H1 (cell line): Measurements from ENCODE around the gene PPP1R12A.

Experiments used
- CEBPB ChIP-seq: IDR thresholded peaks from 2 replicates; pipeline ENCODE4 v1.6.1; 2012; ENCODE audit warnings: low read depth, low read length
- CHD2 ChIP-seq: IDR thresholded peaks from 2 replicates; pipeline ENCODE4 v1.6.1; 2012; ENCODE audit warnings: low read length, improper control_type of control experiment
- FOSL1 ChIP-seq: IDR thresholded peaks from 2 replicates; pipeline ENCODE4 v1.6.1; 2011; ENCODE audit warnings: mild to moderate bottlenecking, low read depth, low read length, moderate library complexity; ENCODE audit not compliant: insufficient read depth
- GTF2F1 ChIP-seq: IDR thresholded peaks from 2 replicates; pipeline ENCODE4 v1.6.1; 2012; ENCODE audit warnings: low read depth, low read length, improper control_type of control experiment, borderline replicate concordance
- HDAC6 ChIP-seq: IDR thresholded peaks from one replicate; pipeline ENCODE4 v1.7.1; 2012; ENCODE audit warnings: low read depth, mild to moderate bottlenecking, inconsistent platforms, low read length, moderate library complexity
- POLR2A ChIP-seq, 2 experiments: IDR thresholded peaks; 1 replicate in 1 of 2; 2 replicates in 1 of 2; pipeline ENCODE4 v1.6.1; 2011; ENCODE audit warnings: low read depth in 2 of 2, low read length in 2 of 2, mild to moderate bottlenecking in 2 of 2; ENCODE audit errors: control extremely low read depth in 1 of 2
- POLR2AphosphoS5 ChIP-seq: IDR thresholded peaks from 2 replicates; pipeline ENCODE4 v1.6.1; 2011; ENCODE audit warnings: low read depth, low read length
- RXRA ChIP-seq: IDR thresholded peaks from 2 replicates; pipeline ENCODE4 v1.6.1; 2011; ENCODE audit warnings: low read depth, mild to moderate bottlenecking, low read length, moderate library complexity; ENCODE audit not compliant: insufficient read depth
- SRF ChIP-seq: IDR thresholded peaks from 2 replicates; pipeline ENCODE4 v1.6.1; 2011; ENCODE audit warnings: mild to moderate bottlenecking, low read depth, low read length, moderate library complexity
- TAF7 ChIP-seq: optimal IDR thresholded peaks from 2 replicates; pipeline ENCODE3; 2011; ENCODE audit warnings: low read depth, mild to moderate bottlenecking, inconsistent platforms, low read length, moderate library complexity, borderline replicate concordance
- TCF12 ChIP-seq: IDR thresholded peaks from 2 replicates; pipeline ENCODE4 v1.6.1; 2011; ENCODE audit warnings: low read depth, mild to moderate bottlenecking, low read length
- TEAD4 ChIP-seq: IDR thresholded peaks from 2 replicates; pipeline ENCODE4 v1.6.1; 2012; ENCODE audit warnings: low read depth, low read length, inconsistent platforms, mixed read lengths
- YY1 ChIP-seq: IDR thresholded peaks from 2 replicates; pipeline ENCODE4 v1.6.1; 2011; ENCODE audit warnings: low read depth, mild to moderate bottlenecking, low read length
- TF ChIP-seq, protein P1 (sequence below), 3 experiments: IDR thresholded peaks; 1 replicate in 2 of 3; 2 replicates in 1 of 3; pipeline versions ENCODE4 v1.5.1 to v1.6.1; 2011; ENCODE audit warnings: low read length in 3 of 3, mild to moderate bottlenecking in 3 of 3, inconsistent platforms in 2 of 3, low read depth in 1 of 3, moderate library complexity in 1 of 3; ENCODE audit not compliant: insufficient read depth in 1 of 3; ENCODE audit errors: control extremely low read depth in 1 of 3

DNA sequence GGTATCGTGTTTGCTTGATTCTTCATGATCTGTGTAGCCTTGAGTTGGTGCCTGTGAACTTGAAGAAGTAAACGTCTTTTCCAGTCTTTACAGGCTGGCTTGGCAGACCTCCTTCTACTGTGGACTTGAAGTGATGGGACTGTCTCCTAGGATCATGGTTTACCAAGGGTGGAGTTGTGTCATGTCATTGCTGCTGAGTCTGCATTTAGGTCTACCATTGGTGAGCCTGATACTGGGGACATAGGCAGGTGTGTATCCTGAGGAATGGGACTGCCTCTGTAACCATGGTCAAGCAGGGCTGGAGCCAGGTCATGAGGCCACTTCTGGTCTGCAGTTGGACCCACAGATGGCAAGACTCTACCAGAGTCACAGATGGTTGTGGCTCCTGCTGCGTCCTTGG is 20.7 kb upstream of the PPP1R12A start:
- TF ChIP-seq FOSL1 (no peak), TCF12 (no peak), YY1 (no peak), HDAC6 (no peak), POLR2A (IDR thresholded peaks at IDR 0.05; ENCODE audit: control extremely low read depth in 1 of 2, low read depth in 2 of 2, low read length in 2 of 2) (no peak), GTF2F1 (no peak), POLR2AphosphoS5 (no peak), RXRA (no peak), TAF7 (no peak), CHD2 (no peak), CEBPB (no peak), SRF (no peak), TEAD4 (no peak)
- TF ChIP-seq, protein P1, sequence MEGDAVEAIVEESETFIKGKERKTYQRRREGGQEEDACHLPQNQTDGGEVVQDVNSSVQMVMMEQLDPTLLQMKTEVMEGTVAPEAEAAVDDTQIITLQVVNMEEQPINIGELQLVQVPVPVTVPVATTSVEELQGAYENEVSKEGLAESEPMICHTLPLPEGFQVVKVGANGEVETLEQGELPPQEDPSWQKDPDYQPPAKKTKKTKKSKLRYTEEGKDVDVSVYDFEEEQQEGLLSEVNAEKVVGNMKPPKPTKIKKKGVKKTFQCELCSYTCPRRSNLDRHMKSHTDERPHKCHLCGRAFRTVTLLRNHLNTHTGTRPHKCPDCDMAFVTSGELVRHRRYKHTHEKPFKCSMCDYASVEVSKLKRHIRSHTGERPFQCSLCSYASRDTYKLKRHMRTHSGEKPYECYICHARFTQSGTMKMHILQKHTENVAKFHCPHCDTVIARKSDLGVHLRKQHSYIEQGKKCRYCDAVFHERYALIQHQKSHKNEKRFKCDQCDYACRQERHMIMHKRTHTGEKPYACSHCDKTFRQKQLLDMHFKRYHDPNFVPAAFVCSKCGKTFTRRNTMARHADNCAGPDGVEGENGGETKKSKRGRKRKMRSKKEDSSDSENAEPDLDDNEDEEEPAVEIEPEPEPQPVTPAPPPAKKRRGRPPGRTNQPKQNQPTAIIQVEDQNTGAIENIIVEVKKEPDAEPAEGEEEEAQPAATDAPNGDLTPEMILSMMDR (IDR thresholded peaks at IDR 0.05; ENCODE audit: control extremely low read depth in 1 of 3, insufficient read depth in 1 of 3, low read depth in 1 of 3, low read length in 3 of 3) = no peak
